PC-3 (cell line): ENCODE data around the gene UBE3D. TPM values are rescaled to one million over a fixed set of nuclear protein-coding genes. Genes with fewer than 3 reads are reported as not detected.

ENCODE experiments used
- ATAC-seq: fragments of 200-7000 bp; cut with Tn5 transposase; 2 replicates; pipeline ENCODE4 v1.9.1; 2020; ENCODE audit warnings: mild to moderate bottlenecking, moderate library complexity
- BruUV-seq: library from RNA; stranded (reverse); fragments of 400-500 nt; replicated peaks from 2 replicates; lab custom pipeline; 2021; lab: Mats Ljungman, UMichigan
- CTCF ChIA-PET: fragments of 300-600 bp; sonication (Branson Sonifier 250); formaldehyde crosslinking; loops from one replicate; lab custom pipeline; 2022; ENCODE audit warnings: antibody characterized with exemption; lab: Charles Lee
- POLR2A ChIA-PET: fragments of 300-600 bp; sonication (Branson Sonifier 250); formaldehyde crosslinking; loops from one replicate; lab custom pipeline; 2022; ENCODE audit warnings: antibody characterized with exemption; ENCODE audit not compliant: unreplicated experiment; lab: Charles Lee
- DNase-seq: peaks from one replicate; pipeline ENCODE4 v3.0.0-alpha.2; 2015
- H2AFZ ChIP-seq: fragments of 300-600 bp; sonication (generic); 2 replicates; pipeline ENCODE4 v1.6.0; 2016; ENCODE audit warnings: antibody characterized with exemption, low read length
- H3F3A ChIP-seq: fragments of 300-600 bp; sonication (generic); one replicate; pipeline ENCODE4 v1.6.0; 2017; ENCODE audit warnings: antibody characterized with exemption, low read length, control low read depth, mild to moderate bottlenecking; ENCODE audit not compliant: unreplicated experiment
- H3K27ac ChIP-seq: fragments of 300-600 bp; sonication (generic); 2 replicates; pipeline ENCODE4 v1.5.1; 2016; ENCODE audit warnings: mild to moderate bottlenecking, low read length
- H3K27me3 ChIP-seq: fragments of 300-600 bp; sonication (generic); 2 replicates; pipeline ENCODE4 v1.6.1; 2016; ENCODE audit warnings: low read length, mixed read lengths
- H3K36me3 ChIP-seq: fragments of 300-600 bp; sonication (generic); 2 replicates; pipeline ENCODE4 v1.6.1; 2016; ENCODE audit warnings: low read depth, mixed run types, low read length, mixed read lengths
- H3K4me1 ChIP-seq: fragments of 300-600 bp; sonication (generic); 2 replicates; pipeline ENCODE4 v1.5.1; 2016; ENCODE audit warnings: low read length; ENCODE audit not compliant: insufficient read depth
- H3K4me2 ChIP-seq: fragments of 300-600 bp; sonication (generic); 2 replicates; pipeline ENCODE4 v1.6.0; 2016; ENCODE audit warnings: low read length
- H3K4me3 ChIP-seq: fragments of 300-600 bp; sonication (generic); 2 replicates; pipeline ENCODE4 v1.5.1; 2016; ENCODE audit warnings: mild to moderate bottlenecking, low read length, mixed read lengths
- H3K79me2 ChIP-seq: fragments of 300-600 bp; sonication (generic); 2 replicates; pipeline ENCODE4 v1.6.1; 2017; ENCODE audit warnings: low read length, mixed read lengths
- H3K9ac ChIP-seq: fragments of 300-600 bp; sonication (generic); 2 replicates; pipeline ENCODE4 v1.6.0; 2016; ENCODE audit warnings: mild to moderate bottlenecking, low read length
- H3K9me2 ChIP-seq: fragments of 300-600 bp; sonication (generic); replicated peaks from 2 replicates; pipeline ENCODE4 v1.6.1; 2016; ENCODE audit warnings: mixed run types, low read length, mixed read lengths
- H3K9me3 ChIP-seq: fragments of 300-600 bp; sonication (generic); 2 replicates; pipeline ENCODE4 v1.6.1; 2016; ENCODE audit warnings: low read length, mixed read lengths
- H4K20me1 ChIP-seq: fragments of 300-600 bp; sonication (generic); 2 replicates; pipeline ENCODE4 v1.6.1; 2016; ENCODE audit warnings: low read length, mixed read lengths
- CTCF ChIP-seq: fragments of 300-600 bp; sonication (generic); conservative IDR thresholded peaks from 2 replicates; pipeline ENCODE4 v1.5.1; 2017; ENCODE audit warnings: antibody characterized with exemption, low read depth, mild to moderate bottlenecking, low read length
- EZH2 ChIP-seq: fragments of 300-600 bp; sonication (generic); IDR thresholded peaks from one replicate; pipeline ENCODE4 v1.6.1; 2017; ENCODE audit warnings: antibody characterized with exemption, mild to moderate bottlenecking, low read length; ENCODE audit not compliant: unreplicated experiment
- EZH2phosphoT487 ChIP-seq: fragments of 300-600 bp; sonication (generic); IDR thresholded peaks from 2 replicates; pipeline ENCODE4 v1.6.1; 2018; ENCODE audit warnings: mild to moderate bottlenecking, antibody characterized with exemption, low read length, borderline replicate concordance
- intact Hi-C: fragments of 100-400 bp; cut with micrococcal nuclease; formaldehyde crosslinking; loops from 2 replicates; pipeline ENCODE4 v1.9.0; 2023
- total RNA-seq: library from RNA; depleted of rRNA; stranded (reverse); fragments of >200 nt; gene quantifications from 2 replicates; pipeline ENCODE4 v1.2.3, GENCODE V29; 2014

Gene UBE3D
- total RNA-seq, 1 experiment from 2014 or later, result 5.0 TPM

GRCh38 chr6:83053678-83054077 lies 12.0 kb downstream of the UBE3D start:
- peaks cover 11% of the 10 kb centered on the region; the same call in 1 of the 2 replicates for H3K4me1 ChIP-seq
- CTCF ChIA-PET, result no interaction called here
- H2AFZ ChIP-seq, result no peak overlapping the region
- H3K79me2 ChIP-seq, result no peaks in the 10 kb centered on the region
- H3K27me3 ChIP-seq, result no peaks in the 10 kb centered on the region
- intact Hi-C loops, result loop anchor here (2.0 kb wide), 2 partner anchors 177 to 463 kb away; no protein-coding TSS in a partner anchor
- no peak overlapping the region for H3K4me2 ChIP-seq
- H3K9me3 ChIP-seq, result no peaks in the 10 kb centered on the region
- no peaks in the 10 kb centered on the region for H3F3A ChIP-seq
- H3K4me3 ChIP-seq, result no peak overlapping the region
- no peak for DNase-seq
- no TSS peak for BruUV-seq
- TF ChIP-seq CTCF, result no peak
- TF ChIP-seq EZH2, result no peak
- no peak overlapping the region for H3K27ac ChIP-seq
- ATAC-seq, result no peak
- POLR2A ChIA-PET, result no interaction called here
- no peak overlapping the region for H3K9ac ChIP-seq
- H3K36me3 ChIP-seq, result peaks cover 2% of the 10 kb centered on the region
- H3K9me2 ChIP-seq, result no peaks in the 10 kb centered on the region
- H4K20me1 ChIP-seq, result no peaks in the 10 kb centered on the region

- ATAC-seq, result no peak
- peaks cover 11% of the 10 kb centered on the region; the same call in 1 of the 2 replicates for H3K4me1 ChIP-seq
- H4K20me1 ChIP-seq, result no peaks in the 10 kb centered on the region
- H3K4me2 ChIP-seq, result no peak overlapping the region
- no peak for TF ChIP-seq EZH2phosphoT487
- no peak for TF ChIP-seq EZH2
- TF ChIP-seq CTCF, result no peak
- no peak overlapping the region for H3K27ac ChIP-seq
- H3K36me3 ChIP-seq, result peaks cover 2% of the 10 kb centered on the region
- intact Hi-C loops, result no loop called here
- no TSS peak for BruUV-seq
- CTCF ChIA-PET, result no interaction called here
- H3K27me3 ChIP-seq, result no peaks in the 10 kb centered on the region
- H3K9me3 ChIP-seq, result no peaks in the 10 kb centered on the region
- POLR2A ChIA-PET, result no interaction called here
- H3K9ac ChIP-seq, result no peak overlapping the region
- H3F3A ChIP-seq, result no peaks in the 10 kb centered on the region
- H3K79me2 ChIP-seq, result no peaks in the 10 kb centered on the region
- H2AFZ ChIP-seq, result no peak overlapping the region
- no peaks in the 10 kb centered on the region for H3K9me2 ChIP-seq
- peak; percentile 40 for DNase-seq
- H3K4me3 ChIP-seq, result no peak overlapping the region
Measured at GRCh38 chr6:83051377-83052172, 14.1 kb downstream of the UBE3D start.

- intact Hi-C loops, result no loop called here
- Histone ChIP-seq H3F3A (no peaks in the 10 kb centered on the region), H3K27ac (no peak overlapping the region), H3K4me3 (no peak overlapping the region), H2AFZ (no peak overlapping the region), H3K36me3 (no peaks in the 10 kb centered on the region; the same call in 1 of the 2 replicates), H3K9me3 (no peaks in the 10 kb centered on the region), H3K4me2 (no peak overlapping the region), H4K20me1 (no peaks in the 10 kb centered on the region), H3K27me3 (no peaks in the 10 kb centered on the region), H3K79me2 (no peaks in the 10 kb centered on the region), H3K9ac (no peak overlapping the region), H3K4me1 (peaks cover 8% of the 10 kb centered on the region; the same call in 1 of the 2 replicates), H3K9me2 (no peaks in the 10 kb centered on the region)
- DNase-seq (no peak), ATAC-seq (no peak)
- CTCF ChIA-PET, result no interaction called here
- TF ChIP-seq EZH2phosphoT487, result no peak
- no peak for TF ChIP-seq CTCF
- no peak for TF ChIP-seq EZH2
- POLR2A ChIA-PET, result no interaction called here
- no TSS peak for BruUV-seq
Measured at GRCh38 chr6:83047065-83047754, 18.4 kb downstream of the UBE3D start.
